ENCODE measurements around the gene PTGFRN.

The PTGFRN gene

GRCh38 chr1:116991918-116992317, 82.2 kb downstream of the PTGFRN start:
- TF ChIP-seq CTCF (conservative IDR thresholded peaks at IDR 0.05; ENCODE audit: low read length) = no peak
- H3K4me3 ChIP-seq (ENCODE audit: low read length) = no peak overlapping the region
- DNase-seq (ENCODE audit: low read depth) = no peak

- no peak for DNase-seq (ENCODE audit: low read depth)
- H3K4me3 ChIP-seq (ENCODE audit: low read length) = no peak overlapping the region
- no peak for TF ChIP-seq CTCF (conservative IDR thresholded peaks at IDR 0.05; ENCODE audit: low read length)
Measured at GRCh38 chr1:116993286-116993685, 83.6 kb downstream of the PTGFRN start.

GRCh38 chr1:116994411-116994810, 84.7 kb downstream of the PTGFRN start:
- H3K4me3 ChIP-seq (ENCODE audit: low read length) = no peak overlapping the region
- no peak for TF ChIP-seq CTCF (conservative IDR thresholded peaks at IDR 0.05; ENCODE audit: low read length)
- no peak for DNase-seq (ENCODE audit: low read depth)

- H3K4me3 ChIP-seq (ENCODE audit: low read length) = no peak overlapping the region
- TF ChIP-seq CTCF (conservative IDR thresholded peaks at IDR 0.05; ENCODE audit: low read length) = no peak
- no peak for DNase-seq (ENCODE audit: low read depth)
Measured at GRCh38 chr1:116997066-116997465, 87.3 kb downstream of the PTGFRN start.

- no peak for TF ChIP-seq CTCF (conservative IDR thresholded peaks at IDR 0.05; ENCODE audit: low read length)
- no peak for DNase-seq (ENCODE audit: low read depth)
- H3K4me3 ChIP-seq (ENCODE audit: low read length) = no peak overlapping the region
Measured at GRCh38 chr1:116997636-116998035, 87.9 kb downstream of the PTGFRN start.

- TF ChIP-seq CTCF (conservative IDR thresholded peaks at IDR 0.05; ENCODE audit: low read length) = no peak
- no peak overlapping the region for H3K4me3 ChIP-seq (ENCODE audit: low read length)
- no peak for DNase-seq (ENCODE audit: low read depth)
Measured at GRCh38 chr1:116999596-116999995, 89.9 kb downstream of the PTGFRN start.

- TF ChIP-seq CTCF (conservative IDR thresholded peaks at IDR 0.05; ENCODE audit: low read length) = no peak
- no peak for DNase-seq (ENCODE audit: low read depth)
- H3K4me3 ChIP-seq (ENCODE audit: low read length) = no peak overlapping the region
Measured at GRCh38 chr1:117000142-117000541, 90.4 kb downstream of the PTGFRN start.

Measured in AG10803 (cell line).